ENCODE measurements around the gene DNAJB4.

DNA sequence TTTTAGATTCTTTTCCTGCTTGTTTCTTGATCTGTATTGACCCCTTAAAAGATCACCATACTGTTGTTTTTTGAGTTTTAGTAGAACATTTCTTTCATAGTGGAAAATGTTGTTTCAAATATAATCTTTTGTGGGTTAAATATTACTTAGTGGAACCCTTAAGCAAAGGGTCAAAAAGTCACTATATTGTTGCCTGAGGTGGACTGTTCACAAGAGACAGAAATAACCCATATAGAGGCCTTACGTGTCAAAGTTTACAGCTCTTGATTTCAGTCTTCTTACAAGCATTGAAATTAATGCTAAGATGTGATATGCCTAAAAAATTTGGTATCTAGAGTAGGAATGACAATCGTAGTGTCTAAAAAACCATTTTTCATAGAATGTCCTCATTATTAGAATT, 6.3 kb downstream of the DNAJB4 start:
- TF ChIP-seq, protein P1, sequence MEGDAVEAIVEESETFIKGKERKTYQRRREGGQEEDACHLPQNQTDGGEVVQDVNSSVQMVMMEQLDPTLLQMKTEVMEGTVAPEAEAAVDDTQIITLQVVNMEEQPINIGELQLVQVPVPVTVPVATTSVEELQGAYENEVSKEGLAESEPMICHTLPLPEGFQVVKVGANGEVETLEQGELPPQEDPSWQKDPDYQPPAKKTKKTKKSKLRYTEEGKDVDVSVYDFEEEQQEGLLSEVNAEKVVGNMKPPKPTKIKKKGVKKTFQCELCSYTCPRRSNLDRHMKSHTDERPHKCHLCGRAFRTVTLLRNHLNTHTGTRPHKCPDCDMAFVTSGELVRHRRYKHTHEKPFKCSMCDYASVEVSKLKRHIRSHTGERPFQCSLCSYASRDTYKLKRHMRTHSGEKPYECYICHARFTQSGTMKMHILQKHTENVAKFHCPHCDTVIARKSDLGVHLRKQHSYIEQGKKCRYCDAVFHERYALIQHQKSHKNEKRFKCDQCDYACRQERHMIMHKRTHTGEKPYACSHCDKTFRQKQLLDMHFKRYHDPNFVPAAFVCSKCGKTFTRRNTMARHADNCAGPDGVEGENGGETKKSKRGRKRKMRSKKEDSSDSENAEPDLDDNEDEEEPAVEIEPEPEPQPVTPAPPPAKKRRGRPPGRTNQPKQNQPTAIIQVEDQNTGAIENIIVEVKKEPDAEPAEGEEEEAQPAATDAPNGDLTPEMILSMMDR (IDR thresholded peaks at IDR 0.05) = no peak
- no peak for TF ChIP-seq POLR2A (IDR thresholded peaks at IDR 0.05)
